ENCODE measurements around the gene ARHGAP24. TPM values are rescaled to one million over a fixed set of nuclear protein-coding genes. Genes with fewer than 3 reads are reported as not detected.

ARHGAP24 gene
- total and polyA plus RNA-seq, 2 donors (not counting 1 experiment from before 2014, with no cell fraction given) = 15.9 to 40.5 TPM

DNA sequence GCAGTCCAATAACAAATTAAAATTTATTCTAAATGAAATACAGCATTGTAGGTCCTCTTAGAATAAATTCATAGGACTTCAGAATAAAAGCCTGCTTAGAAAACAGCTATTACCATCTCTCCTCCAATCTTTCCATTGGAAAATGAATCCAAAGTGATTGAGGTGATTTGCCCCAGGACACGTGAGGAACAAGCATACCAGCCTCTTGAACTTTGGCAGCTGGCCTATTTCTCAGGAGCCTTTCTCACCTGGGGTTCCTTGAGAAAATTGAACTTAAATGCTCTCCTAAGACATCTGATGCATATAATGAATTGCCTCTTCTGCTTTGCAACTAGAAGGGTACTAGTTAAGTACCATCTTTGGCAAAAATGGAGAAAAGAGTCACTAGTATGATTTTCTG is 13.5 kb downstream of the ARHGAP24 start:
- Histone ChIP-seq H3K79me2 (ENCODE audit: control insufficient read depth, insufficient read depth, low read length) (no peaks in the 10 kb centered on the region), H3K36me3 (ENCODE audit: control insufficient read depth, insufficient read depth, low read length) (no peaks in the 10 kb centered on the region), H3K4me1 (ENCODE audit: control insufficient read depth, extremely low read depth, insufficient read depth, low read length) (peaks cover 2% of the 10 kb centered on the region), H3K9me3 (ENCODE audit: control insufficient read depth, insufficient read depth, low read depth, low read length) (no peaks in the 10 kb centered on the region), H3K4me3 (replicated peaks in 1 of 4; ENCODE audit: control extremely low read depth in 1 of 4, insufficient read depth in 1 of 4, low read depth in 3 of 4, low read length in 4 of 4) (no peak overlapping the region), H3K9ac (ENCODE audit: insufficient read depth, low read length) (no peak overlapping the region), H2AFZ (ENCODE audit: low read length) (no peak overlapping the region), H3K27ac (ENCODE audit: insufficient read depth, low read length) (no peak overlapping the region), H3K27me3 (ENCODE audit: control insufficient read depth, insufficient read depth, low read length) (no peaks in the 10 kb centered on the region), H4K20me1 (ENCODE audit: control insufficient read depth, extremely low read depth, insufficient read depth, low read length) (no peaks in the 10 kb centered on the region), H3K4me2 (ENCODE audit: extremely low read depth, insufficient read depth, low read length) (no peak overlapping the region)
- no peak for DNase-seq (ENCODE audit: low read depth in 2 of 2)
- no peak for TF ChIP-seq EZH2 (IDR thresholded peaks at IDR 0.05; ENCODE audit: low read length, missing control alignments)
- TF ChIP-seq, protein P1, sequence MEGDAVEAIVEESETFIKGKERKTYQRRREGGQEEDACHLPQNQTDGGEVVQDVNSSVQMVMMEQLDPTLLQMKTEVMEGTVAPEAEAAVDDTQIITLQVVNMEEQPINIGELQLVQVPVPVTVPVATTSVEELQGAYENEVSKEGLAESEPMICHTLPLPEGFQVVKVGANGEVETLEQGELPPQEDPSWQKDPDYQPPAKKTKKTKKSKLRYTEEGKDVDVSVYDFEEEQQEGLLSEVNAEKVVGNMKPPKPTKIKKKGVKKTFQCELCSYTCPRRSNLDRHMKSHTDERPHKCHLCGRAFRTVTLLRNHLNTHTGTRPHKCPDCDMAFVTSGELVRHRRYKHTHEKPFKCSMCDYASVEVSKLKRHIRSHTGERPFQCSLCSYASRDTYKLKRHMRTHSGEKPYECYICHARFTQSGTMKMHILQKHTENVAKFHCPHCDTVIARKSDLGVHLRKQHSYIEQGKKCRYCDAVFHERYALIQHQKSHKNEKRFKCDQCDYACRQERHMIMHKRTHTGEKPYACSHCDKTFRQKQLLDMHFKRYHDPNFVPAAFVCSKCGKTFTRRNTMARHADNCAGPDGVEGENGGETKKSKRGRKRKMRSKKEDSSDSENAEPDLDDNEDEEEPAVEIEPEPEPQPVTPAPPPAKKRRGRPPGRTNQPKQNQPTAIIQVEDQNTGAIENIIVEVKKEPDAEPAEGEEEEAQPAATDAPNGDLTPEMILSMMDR (conservative IDR thresholded peaks at IDR 0.05 in 1 of 2, IDR thresholded peaks at IDR 0.05 in 1 of 2; ENCODE audit: low read depth in 1 of 2, low read length in 2 of 2) = no peak

DNA sequence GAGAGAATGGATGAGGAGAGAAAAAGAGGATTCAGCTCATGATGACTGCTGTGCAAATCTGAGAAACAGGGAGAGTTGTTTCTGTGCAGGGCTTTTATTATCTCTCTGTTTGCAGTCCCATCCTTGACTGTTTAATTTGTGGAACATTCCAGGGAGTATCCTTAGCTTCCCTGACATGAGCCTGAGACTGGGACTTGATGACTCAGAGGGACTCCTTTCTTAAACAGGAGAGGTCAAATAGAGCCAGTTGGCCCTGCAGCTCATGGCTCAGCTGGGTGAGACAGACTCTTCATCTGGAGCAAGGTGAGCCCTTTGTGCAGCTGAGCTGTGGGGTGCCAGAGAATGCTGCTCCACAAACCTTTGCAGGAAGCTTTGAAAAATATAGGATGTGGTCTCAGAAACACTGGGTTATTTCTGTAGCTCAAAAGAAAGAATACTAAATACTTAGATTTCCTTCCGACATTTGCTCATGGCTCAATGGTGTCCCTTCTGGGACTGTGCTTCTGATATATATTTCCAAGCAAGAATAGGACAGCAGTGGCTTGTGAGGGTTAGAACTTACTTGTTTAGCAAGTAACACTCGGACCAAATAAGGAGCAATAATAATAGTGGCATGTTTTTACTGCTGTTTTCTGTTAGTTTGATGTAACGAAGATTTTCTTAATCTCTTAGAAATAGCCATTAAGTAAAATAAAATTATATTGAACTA is 14.5 kb downstream of the ARHGAP24 start:
- Histone ChIP-seq H3K79me2 (ENCODE audit: control insufficient read depth, insufficient read depth, low read length) (no peaks in the 10 kb centered on the region), H4K20me1 (ENCODE audit: control insufficient read depth, extremely low read depth, insufficient read depth, low read length) (no peaks in the 10 kb centered on the region), H3K27me3 (ENCODE audit: control insufficient read depth, insufficient read depth, low read length) (no peaks in the 10 kb centered on the region), H3K36me3 (ENCODE audit: control insufficient read depth, insufficient read depth, low read length) (no peaks in the 10 kb centered on the region), H3K27ac (ENCODE audit: insufficient read depth, low read length) (no peak overlapping the region), H3K4me2 (ENCODE audit: extremely low read depth, insufficient read depth, low read length) (no peak overlapping the region), H3K4me1 (ENCODE audit: control insufficient read depth, extremely low read depth, insufficient read depth, low read length) (peaks cover 2% of the 10 kb centered on the region), H3K9me3 (ENCODE audit: control insufficient read depth, insufficient read depth, low read depth, low read length) (no peaks in the 10 kb centered on the region), H3K9ac (ENCODE audit: insufficient read depth, low read length) (no peak overlapping the region), H2AFZ (ENCODE audit: low read length) (no peak overlapping the region), H3K4me3 (replicated peaks in 1 of 4; ENCODE audit: control extremely low read depth in 1 of 4, insufficient read depth in 1 of 4, low read depth in 3 of 4, low read length in 4 of 4) (no peak overlapping the region)
- peak; percentile 52 to 53 for DNase-seq (ENCODE audit: low read depth in 2 of 2)
- no peak for TF ChIP-seq EZH2 (IDR thresholded peaks at IDR 0.05; ENCODE audit: low read length, missing control alignments)
- TF ChIP-seq, protein P1 (conservative IDR thresholded peaks at IDR 0.05 in 1 of 2, IDR thresholded peaks at IDR 0.05 in 1 of 2; ENCODE audit: low read depth in 1 of 2, low read length in 2 of 2) = no peak

DNA sequence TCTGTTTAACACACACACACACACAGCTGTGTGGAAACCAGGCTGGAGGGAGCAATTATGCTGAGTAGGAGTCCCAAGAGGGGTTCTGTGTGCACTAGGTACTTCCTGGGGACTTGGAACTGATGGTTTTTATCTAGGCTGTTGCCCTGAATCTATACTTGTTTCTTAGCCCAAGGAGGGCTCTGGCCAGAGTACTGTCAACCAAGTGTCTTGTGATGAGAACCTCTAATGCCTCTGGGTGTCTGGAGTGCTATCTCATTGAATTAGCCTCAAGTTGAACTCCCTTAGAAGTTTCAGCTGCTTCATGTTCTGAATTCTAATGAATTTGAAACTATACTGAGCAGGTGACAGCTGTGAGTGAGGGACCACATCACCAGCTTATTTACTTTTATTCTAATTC is 16.6 kb downstream of the ARHGAP24 start:
- Histone ChIP-seq H3K9ac (ENCODE audit: insufficient read depth, low read length) (no peak overlapping the region), H3K9me3 (ENCODE audit: control insufficient read depth, insufficient read depth, low read depth, low read length) (no peaks in the 10 kb centered on the region), H3K4me2 (ENCODE audit: extremely low read depth, insufficient read depth, low read length) (no peak overlapping the region), H3K79me2 (ENCODE audit: control insufficient read depth, insufficient read depth, low read length) (no peaks in the 10 kb centered on the region), H3K27ac (ENCODE audit: insufficient read depth, low read length) (no peak overlapping the region), H4K20me1 (ENCODE audit: control insufficient read depth, extremely low read depth, insufficient read depth, low read length) (no peaks in the 10 kb centered on the region), H3K27me3 (ENCODE audit: control insufficient read depth, insufficient read depth, low read length) (no peaks in the 10 kb centered on the region), H3K36me3 (ENCODE audit: control insufficient read depth, insufficient read depth, low read length) (no peaks in the 10 kb centered on the region), H3K4me1 (ENCODE audit: control insufficient read depth, extremely low read depth, insufficient read depth, low read length) (peaks cover 8% of the 10 kb centered on the region), H2AFZ (ENCODE audit: low read length) (no peak overlapping the region), H3K4me3 (replicated peaks in 1 of 4; ENCODE audit: control extremely low read depth in 1 of 4, insufficient read depth in 1 of 4, low read depth in 3 of 4, low read length in 4 of 4) (no peak overlapping the region)
- TF ChIP-seq, protein P1 (conservative IDR thresholded peaks at IDR 0.05 in 1 of 2, IDR thresholded peaks at IDR 0.05 in 1 of 2; ENCODE audit: low read depth in 1 of 2, low read length in 2 of 2) = no peak
- no peak for TF ChIP-seq EZH2 (IDR thresholded peaks at IDR 0.05; ENCODE audit: low read length, missing control alignments)
- DNase-seq (ENCODE audit: low read depth in 2 of 2) = no peak
